OCI-LY7 (cell line): ENCODE data around the gene SDC4.

ENCODE experiments used
- EZH2phosphoT487 ChIP-seq: fragments of 200-600 bp; sonication (generic); IDR thresholded peaks from 2 replicates; pipeline ENCODE4 v1.6.1; 2018; ENCODE audit warnings: low read depth, borderline replicate concordance, mild to moderate bottlenecking, mixed run types, antibody characterized with exemption, low read length, moderate library complexity, mixed read lengths
- TF ChIP-seq, protein P1 (sequence below): fragments of 200-600 bp; sonication (generic); conservative IDR thresholded peaks from 2 replicates; pipeline ENCODE4 v1.5.1; 2014; ENCODE audit warnings: mild to moderate bottlenecking, antibody characterized with exemption, low read length, moderate library complexity, mixed read lengths

DNA sequence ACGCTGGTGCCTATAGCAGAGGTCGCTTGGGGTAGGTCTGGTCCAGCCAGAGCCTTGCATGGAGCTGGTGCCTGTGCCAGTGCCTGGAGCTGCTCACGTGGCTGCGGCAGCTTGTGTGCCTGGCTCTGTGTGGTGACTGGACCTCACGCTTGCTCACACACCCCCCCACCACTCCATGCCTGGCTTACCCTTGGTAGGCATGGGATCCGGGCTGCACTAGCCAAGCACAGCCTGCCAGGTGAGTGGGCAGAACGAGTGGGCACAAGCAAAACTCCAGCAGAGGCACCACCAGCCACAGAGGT lies 46.8 kb upstream of the SDC4 start:
- TF ChIP-seq, protein P1, sequence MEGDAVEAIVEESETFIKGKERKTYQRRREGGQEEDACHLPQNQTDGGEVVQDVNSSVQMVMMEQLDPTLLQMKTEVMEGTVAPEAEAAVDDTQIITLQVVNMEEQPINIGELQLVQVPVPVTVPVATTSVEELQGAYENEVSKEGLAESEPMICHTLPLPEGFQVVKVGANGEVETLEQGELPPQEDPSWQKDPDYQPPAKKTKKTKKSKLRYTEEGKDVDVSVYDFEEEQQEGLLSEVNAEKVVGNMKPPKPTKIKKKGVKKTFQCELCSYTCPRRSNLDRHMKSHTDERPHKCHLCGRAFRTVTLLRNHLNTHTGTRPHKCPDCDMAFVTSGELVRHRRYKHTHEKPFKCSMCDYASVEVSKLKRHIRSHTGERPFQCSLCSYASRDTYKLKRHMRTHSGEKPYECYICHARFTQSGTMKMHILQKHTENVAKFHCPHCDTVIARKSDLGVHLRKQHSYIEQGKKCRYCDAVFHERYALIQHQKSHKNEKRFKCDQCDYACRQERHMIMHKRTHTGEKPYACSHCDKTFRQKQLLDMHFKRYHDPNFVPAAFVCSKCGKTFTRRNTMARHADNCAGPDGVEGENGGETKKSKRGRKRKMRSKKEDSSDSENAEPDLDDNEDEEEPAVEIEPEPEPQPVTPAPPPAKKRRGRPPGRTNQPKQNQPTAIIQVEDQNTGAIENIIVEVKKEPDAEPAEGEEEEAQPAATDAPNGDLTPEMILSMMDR, result no peak
- no peak for TF ChIP-seq EZH2phosphoT487
